ENCODE measurements around the gene TRIL.

The TRIL gene

DNA sequence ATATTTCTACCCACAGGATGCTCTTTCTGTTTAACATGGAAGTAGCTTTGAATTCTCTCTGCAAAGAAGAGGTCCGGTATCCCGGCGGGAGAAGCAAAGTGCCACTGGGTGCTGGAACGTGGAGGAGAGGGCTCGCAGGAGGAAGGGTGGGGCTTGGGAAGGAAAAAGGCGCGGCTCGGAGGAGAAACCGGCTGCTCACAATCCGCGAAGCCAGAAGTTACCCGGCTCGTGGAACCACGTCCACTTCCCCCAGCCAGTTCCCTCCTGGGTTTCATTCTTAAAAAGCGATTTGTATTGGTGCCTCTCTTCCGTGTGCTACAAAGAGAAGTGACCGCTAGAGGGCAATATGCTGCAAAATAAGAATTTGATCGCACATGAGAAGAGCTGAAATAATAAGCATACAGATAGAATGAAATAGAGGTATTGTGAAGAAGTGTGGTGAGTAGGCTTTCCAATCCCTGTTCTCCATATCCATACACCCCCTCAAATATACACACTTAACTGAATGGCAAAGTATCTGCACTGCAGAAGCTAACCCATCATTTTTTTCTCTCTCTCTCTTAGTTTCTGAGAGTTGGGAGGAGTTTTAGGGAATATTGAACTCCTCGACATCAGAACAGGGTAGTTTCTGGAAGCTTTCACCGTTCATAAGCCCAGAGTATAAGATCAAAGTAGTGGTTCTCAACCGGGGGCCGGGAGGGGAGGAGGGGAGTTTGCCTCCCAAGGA is 31.1 kb downstream of the TRIL start:
- H3K4me1 ChIP-seq (ENCODE audit: control insufficient read depth, insufficient read depth, low read length), result peaks cover 5% of the 10 kb centered on the region
- no peaks in the 10 kb centered on the region for H3K36me3 ChIP-seq (ENCODE audit: control insufficient read depth, insufficient read depth, low read length)
- H3K4me3 ChIP-seq (ENCODE audit: low read length), result peak overlapping the region; percentile 83
- H3K27ac ChIP-seq (ENCODE audit: low read depth, low read length), result no peak overlapping the region
- no peaks in the 10 kb centered on the region for H3K27me3 ChIP-seq (ENCODE audit: control insufficient read depth, insufficient read depth, low read length)
- peak overlapping the region; percentile 58 for H3K9ac ChIP-seq (ENCODE audit: low read length)

DNA sequence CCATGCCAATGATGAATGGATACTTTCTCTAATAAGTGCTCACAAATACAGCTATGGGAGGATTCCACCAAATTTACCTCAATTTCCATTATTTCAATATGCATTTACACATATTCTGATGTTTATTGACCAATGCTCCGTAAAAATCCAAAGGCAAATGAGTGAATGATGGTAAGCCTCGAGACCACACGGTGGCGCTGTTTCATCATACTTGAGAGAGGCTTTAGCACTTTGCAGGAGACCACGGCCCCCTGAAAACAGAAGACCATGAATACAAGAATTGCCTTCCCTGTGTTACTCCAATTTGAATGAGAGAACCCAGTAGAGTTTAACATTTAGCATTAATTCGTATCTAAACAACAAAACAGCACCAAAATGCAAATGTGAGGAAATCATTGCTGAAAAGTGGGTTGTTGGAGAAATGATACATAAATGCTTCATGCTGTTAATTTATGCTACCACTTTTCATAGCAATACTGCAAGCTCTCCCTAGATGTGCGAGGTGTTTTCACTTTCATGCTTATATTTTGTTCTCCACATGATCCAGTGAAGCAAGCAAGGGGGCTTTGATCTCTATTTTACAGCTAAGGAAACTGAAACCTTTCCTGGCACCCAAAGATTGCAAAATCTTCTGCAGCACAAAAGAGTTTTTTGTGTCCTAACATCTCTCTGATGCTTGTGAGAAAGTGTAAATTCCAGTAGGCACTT is 35.4 kb downstream of the TRIL start:
- Histone ChIP-seq H3K4me3 (ENCODE audit: low read length) (no peak overlapping the region), H3K36me3 (ENCODE audit: control insufficient read depth, insufficient read depth, low read length) (no peaks in the 10 kb centered on the region), H3K27me3 (ENCODE audit: control insufficient read depth, insufficient read depth, low read length) (no peaks in the 10 kb centered on the region), H3K27ac (ENCODE audit: low read depth, low read length) (no peak overlapping the region), H3K9ac (ENCODE audit: low read length) (peak overlapping the region; percentile 27), H3K4me1 (ENCODE audit: control insufficient read depth, insufficient read depth, low read length) (peaks cover 6% of the 10 kb centered on the region)

GRCh38 chr7:28921822-28922221 is 36.3 kb downstream of the TRIL start:
- Histone ChIP-seq H3K4me1 (ENCODE audit: control insufficient read depth, insufficient read depth, low read length) (peaks cover 6% of the 10 kb centered on the region), H3K9ac (ENCODE audit: low read length) (no peak overlapping the region), H3K27ac (ENCODE audit: low read depth, low read length) (no peak overlapping the region), H3K36me3 (ENCODE audit: control insufficient read depth, insufficient read depth, low read length) (no peaks in the 10 kb centered on the region), H3K4me3 (ENCODE audit: low read length) (no peak overlapping the region), H3K27me3 (ENCODE audit: control insufficient read depth, insufficient read depth, low read length) (no peaks in the 10 kb centered on the region)

- Histone ChIP-seq H3K27ac (ENCODE audit: low read depth, low read length) (no peak overlapping the region), H3K4me1 (ENCODE audit: control insufficient read depth, insufficient read depth, low read length) (peaks cover 6% of the 10 kb centered on the region), H3K4me3 (ENCODE audit: low read length) (no peak overlapping the region), H3K27me3 (ENCODE audit: control insufficient read depth, insufficient read depth, low read length) (no peaks in the 10 kb centered on the region), H3K9ac (ENCODE audit: low read length) (no peak overlapping the region), H3K36me3 (ENCODE audit: control insufficient read depth, insufficient read depth, low read length) (no peaks in the 10 kb centered on the region)
These were observed 37.7 kb downstream of the TRIL start for GRCh38 chr7:28920424-28920823.

- no peak overlapping the region for H3K9ac ChIP-seq (ENCODE audit: low read length)
- H3K4me3 ChIP-seq (ENCODE audit: low read length), result no peak overlapping the region
- no peaks in the 10 kb centered on the region for H3K36me3 ChIP-seq (ENCODE audit: control insufficient read depth, insufficient read depth, low read length)
- H3K27me3 ChIP-seq (ENCODE audit: control insufficient read depth, insufficient read depth, low read length), result no peaks in the 10 kb centered on the region
- no peak overlapping the region for H3K27ac ChIP-seq (ENCODE audit: low read depth, low read length)
- peaks cover 6% of the 10 kb centered on the region for H3K4me1 ChIP-seq (ENCODE audit: control insufficient read depth, insufficient read depth, low read length)
These were observed 38.6 kb downstream of the TRIL start for GRCh38 chr7:28919510-28919909.

DNA sequence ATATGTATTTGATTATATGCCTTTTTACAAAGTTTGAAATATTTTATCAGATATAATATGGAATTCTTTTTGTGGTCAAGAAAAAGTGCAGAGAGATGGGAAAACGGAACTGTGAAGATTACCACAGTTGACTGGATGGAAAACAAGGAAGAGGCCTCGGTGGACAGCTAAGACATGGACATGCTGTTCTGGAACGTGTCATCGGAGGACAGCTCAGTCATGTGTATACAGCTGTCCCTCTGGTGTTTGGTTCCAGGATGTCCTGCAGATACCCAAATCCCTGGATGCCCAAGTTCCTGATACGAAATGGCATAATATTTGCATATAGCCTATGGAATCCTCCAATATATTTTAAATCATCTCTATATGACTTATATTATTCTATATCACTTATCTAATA is 49.4 kb downstream of the TRIL start:
- Histone ChIP-seq H3K4me1 (ENCODE audit: control insufficient read depth, insufficient read depth, low read length) (peaks cover 2% of the 10 kb centered on the region), H3K9ac (ENCODE audit: low read length) (no peak overlapping the region), H3K36me3 (ENCODE audit: control insufficient read depth, insufficient read depth, low read length) (no peaks in the 10 kb centered on the region), H3K27me3 (ENCODE audit: control insufficient read depth, insufficient read depth, low read length) (no peaks in the 10 kb centered on the region), H3K4me3 (ENCODE audit: low read length) (no peak overlapping the region), H3K27ac (ENCODE audit: low read depth, low read length) (no peak overlapping the region)

GRCh38 chr7:28905464-28905863 is 52.7 kb downstream of the TRIL start:
- Histone ChIP-seq H3K27me3 (ENCODE audit: control insufficient read depth, insufficient read depth, low read length) (no peaks in the 10 kb centered on the region), H3K4me3 (ENCODE audit: low read length) (no peak overlapping the region), H3K36me3 (ENCODE audit: control insufficient read depth, insufficient read depth, low read length) (no peaks in the 10 kb centered on the region), H3K27ac (ENCODE audit: low read depth, low read length) (no peak overlapping the region), H3K4me1 (ENCODE audit: control insufficient read depth, insufficient read depth, low read length) (peaks cover 2% of the 10 kb centered on the region), H3K9ac (ENCODE audit: low read length) (no peak overlapping the region)

GRCh38 chr7:28904578-28905048 is 53.5 kb downstream of the TRIL start:
- peaks cover 2% of the 10 kb centered on the region for H3K4me1 ChIP-seq (ENCODE audit: control insufficient read depth, insufficient read depth, low read length)
- no peak overlapping the region for H3K27ac ChIP-seq (ENCODE audit: low read depth, low read length)
- H3K4me3 ChIP-seq (ENCODE audit: low read length), result peak overlapping the region; percentile 37
- H3K9ac ChIP-seq (ENCODE audit: low read length), result no peak overlapping the region
- no peaks in the 10 kb centered on the region for H3K27me3 ChIP-seq (ENCODE audit: control insufficient read depth, insufficient read depth, low read length)
- no peaks in the 10 kb centered on the region for H3K36me3 ChIP-seq (ENCODE audit: control insufficient read depth, insufficient read depth, low read length)

- H3K9ac ChIP-seq (ENCODE audit: low read length), result no peak overlapping the region
- no peak overlapping the region for H3K27ac ChIP-seq (ENCODE audit: low read depth, low read length)
- H3K36me3 ChIP-seq (ENCODE audit: control insufficient read depth, insufficient read depth, low read length), result no peaks in the 10 kb centered on the region
- no peaks in the 10 kb centered on the region for H3K27me3 ChIP-seq (ENCODE audit: control insufficient read depth, insufficient read depth, low read length)
- peaks cover 2% of the 10 kb centered on the region for H3K4me1 ChIP-seq (ENCODE audit: control insufficient read depth, insufficient read depth, low read length)
- peak overlapping the region; percentile 37 for H3K4me3 ChIP-seq (ENCODE audit: low read length)
These were observed 54.2 kb downstream of the TRIL start for GRCh38 chr7:28903730-28904577.
